Activated naive CD8-positive, alpha-beta T cell treated with anti-CD3 and anti-CD28 coated beads, Interleukin-2, amount 50 U/mL, for 24 hours (primary cell): ENCODE measurements around the gene CCNI2.
"Not testable (repeated sequence)": the region's sequence is repeated elsewhere in the genome, so short reads cannot be mapped to it uniquely, and the experiment has no call there.

Source experiments
- ATAC-seq: fragments of 150-1000 bp; cut with Tn5 transposase; one replicate; pipeline ENCODE4 v1.10.0; 2021
- DNase-seq: peaks from one replicate; pipeline ENCODE4 v3.0.0; 2021
- H3K27ac Mint-ChIP-seq: one replicate; pipeline ENCODE4 v1.8.0; 2021; ENCODE audit warnings: mild to moderate bottlenecking, mixed read lengths
- H3K27me3 Mint-ChIP-seq: one replicate; pipeline ENCODE4 v1.8.0; 2021; ENCODE audit warnings: mixed read lengths
- H3K36me3 Mint-ChIP-seq: one replicate; pipeline ENCODE4 v1.8.0; 2021; ENCODE audit warnings: low read depth, mixed read lengths
- H3K4me1 Mint-ChIP-seq: one replicate; pipeline ENCODE4 v1.8.0; 2021; ENCODE audit warnings: mixed read lengths
- H3K4me3 Mint-ChIP-seq: one replicate; pipeline ENCODE4 v1.8.0; 2021; ENCODE audit warnings: mild to moderate bottlenecking, moderate library complexity, mixed read lengths
- H3K9me3 Mint-ChIP-seq: one replicate; pipeline ENCODE4 v1.8.0; 2021; ENCODE audit warnings: mixed read lengths

Gene CCNI2

DNA sequence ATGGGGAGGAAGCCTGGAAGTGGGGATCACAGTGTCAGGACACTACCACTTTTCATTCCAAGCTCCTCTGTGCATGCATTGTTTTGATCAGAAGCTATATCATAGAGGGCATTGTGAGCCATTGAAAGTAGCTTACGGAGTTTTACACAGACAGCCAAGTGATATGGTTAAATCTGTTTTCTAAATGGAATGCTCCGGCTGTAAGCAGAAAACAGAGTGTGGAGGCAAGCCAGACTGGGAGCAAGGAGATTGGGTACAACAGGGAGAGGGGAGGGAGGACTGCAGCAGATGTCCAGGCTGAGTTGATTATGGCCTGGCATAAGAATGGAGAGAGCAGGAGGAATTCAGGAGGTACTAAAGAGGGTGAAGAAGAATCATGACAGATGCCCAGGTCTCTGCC is 50.4 kb downstream of the CCNI2 start:
- H3K36me3 Mint-ChIP-seq = no peaks in the 10 kb centered on the region
- H3K9me3 Mint-ChIP-seq = no peaks in the 10 kb centered on the region
- no peak overlapping the region for H3K27ac Mint-ChIP-seq
- H3K27me3 Mint-ChIP-seq = peaks cover 34% of the 10 kb centered on the region
- no peaks in the 10 kb centered on the region for H3K4me1 Mint-ChIP-seq
- DNase-seq = no peak
- H3K4me3 Mint-ChIP-seq = no peak overlapping the region
- no peak for ATAC-seq

DNA sequence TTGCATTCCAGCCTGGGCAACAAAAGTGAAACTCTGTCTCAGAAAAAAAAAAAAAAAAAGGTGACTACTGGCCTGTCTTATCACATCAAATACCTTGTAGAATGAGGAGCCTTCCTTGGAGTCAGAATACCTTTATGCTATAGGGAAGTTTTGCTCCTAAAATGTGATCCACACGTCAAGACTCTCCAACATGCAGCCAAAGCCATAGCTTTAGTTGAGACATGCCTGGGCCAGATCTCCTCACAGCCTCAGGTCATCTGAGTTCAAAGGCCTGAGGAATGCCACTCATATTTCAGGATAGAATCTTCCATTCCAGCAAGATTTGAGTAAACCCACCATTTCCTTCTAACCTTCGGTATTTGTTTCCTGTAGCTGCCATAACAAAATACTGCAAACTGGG is 52.2 kb downstream of the CCNI2 start:
- Mint-ChIP-seq H3K4me3 (no peak overlapping the region), H3K36me3 (no peaks in the 10 kb centered on the region), H3K27ac (no peak overlapping the region), H3K27me3 (peaks cover 48% of the 10 kb centered on the region), H3K4me1 (no peaks in the 10 kb centered on the region), H3K9me3 (no peaks in the 10 kb centered on the region)
- ATAC-seq (no peak), DNase-seq (no peak)

DNA sequence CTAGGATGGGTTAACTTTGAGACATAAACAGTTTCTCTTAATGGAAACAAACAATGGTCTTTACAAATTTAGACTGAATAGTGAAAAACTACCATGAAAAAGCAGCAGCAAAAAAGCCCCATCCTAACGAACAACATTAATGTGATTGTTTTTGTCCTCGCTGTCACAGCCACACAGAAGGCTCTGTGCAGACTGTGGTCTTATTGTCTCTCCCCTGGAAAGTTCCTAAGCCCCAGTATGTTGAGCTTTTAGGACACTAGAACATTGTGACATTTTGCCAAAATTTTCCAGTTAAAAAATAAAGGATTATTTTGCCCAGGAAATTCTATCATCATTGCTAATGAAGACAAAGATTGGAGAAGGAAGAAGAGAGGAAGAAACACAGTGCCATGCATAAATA is 53.3 kb downstream of the CCNI2 start:
- Mint-ChIP-seq H3K9me3 (no peaks in the 10 kb centered on the region), H3K27me3 (peaks cover 52% of the 10 kb centered on the region), H3K4me3 (no peak overlapping the region), H3K36me3 (no peaks in the 10 kb centered on the region), H3K4me1 (no peaks in the 10 kb centered on the region), H3K27ac (no peak overlapping the region)
- DNase-seq = no peak
- no peak for ATAC-seq

DNA sequence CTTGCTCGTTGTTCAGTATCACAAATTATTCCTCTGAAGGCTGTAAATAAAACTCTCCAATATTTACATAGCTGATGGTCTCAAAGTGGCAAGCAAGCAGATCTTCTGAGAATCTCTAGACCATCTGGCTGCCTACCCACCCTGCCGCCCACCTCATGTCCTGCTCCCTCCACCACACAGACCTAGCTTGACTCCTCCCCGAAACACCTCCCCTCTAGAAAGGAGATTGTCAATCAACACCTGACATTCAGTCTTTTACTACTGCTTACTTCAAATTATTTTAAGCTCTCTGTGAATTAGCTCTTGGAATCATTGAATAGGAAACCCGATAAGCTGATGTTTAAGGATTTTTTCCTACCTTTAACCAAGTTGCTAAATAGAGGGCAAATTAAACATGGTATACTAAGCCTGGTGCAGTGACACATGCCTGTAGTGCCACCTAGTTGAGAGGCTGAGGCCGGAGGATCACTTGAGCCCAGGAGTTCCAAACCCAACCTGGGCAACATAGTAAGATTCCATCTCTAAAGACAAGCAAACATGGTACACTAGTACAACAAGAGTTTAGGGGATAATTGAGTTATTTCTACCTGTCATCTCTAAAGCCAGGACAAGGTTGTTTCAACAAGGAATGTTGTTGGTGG is 54.9 kb downstream of the CCNI2 start:
- DNase-seq (no peak), ATAC-seq (no peak)
- H3K4me1 Mint-ChIP-seq = no peaks in the 10 kb centered on the region
- H3K36me3 Mint-ChIP-seq = no peaks in the 10 kb centered on the region
- H3K27me3 Mint-ChIP-seq = peaks cover 50% of the 10 kb centered on the region
- H3K9me3 Mint-ChIP-seq = no peaks in the 10 kb centered on the region
- H3K27ac Mint-ChIP-seq = no peak overlapping the region
- H3K4me3 Mint-ChIP-seq = no peak overlapping the region

DNA sequence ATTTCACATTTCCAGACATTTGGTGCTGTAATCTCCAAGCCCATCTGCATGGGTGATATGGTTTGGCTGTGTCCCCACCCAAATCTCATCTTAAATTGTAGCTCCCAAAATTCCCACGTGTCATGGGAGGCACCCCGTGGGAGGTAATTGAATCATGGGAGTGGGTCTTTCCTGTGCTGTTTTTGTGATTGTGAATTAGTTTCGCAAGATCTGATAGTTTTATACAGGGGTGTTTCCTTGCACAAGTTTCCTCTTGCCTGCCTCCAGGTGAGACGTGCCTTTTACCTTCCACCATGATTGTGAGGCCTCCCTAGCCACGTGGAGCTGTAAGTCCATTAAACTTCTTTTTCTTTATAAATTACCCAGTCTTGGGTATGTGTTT is 55.5 kb downstream of the CCNI2 start:
- not testable (repeated sequence) for H3K4me3 Mint-ChIP-seq, H3K36me3 Mint-ChIP-seq, H3K27ac Mint-ChIP-seq, ATAC-seq, DNase-seq, H3K4me1 Mint-ChIP-seq, H3K9me3 Mint-ChIP-seq
- peaks cover 49% of the 10 kb centered on the region for H3K27me3 Mint-ChIP-seq
